Endothelial cell (in vitro differentiated cells): Measurements from ENCODE around the gene CSF1R. TPM values are rescaled to one million over a fixed set of nuclear protein-coding genes. Genes with fewer than 3 reads are reported as not detected.
"Not testable (repeated sequence)": the region's sequence is repeated elsewhere in the genome, so short reads cannot be mapped to it uniquely, and the experiment has no call there.

Experiments used
- DNase-seq: peaks from one replicate; pipeline ENCODE4 v3.0.0; 2021; ENCODE audit warnings: low spot score
- H3K27ac Mint-ChIP-seq: one replicate; pipeline ENCODE4 v1.8.0; 2021; ENCODE audit warnings: mixed read lengths, inconsistent platforms; ENCODE audit not compliant: unreplicated experiment
- H3K27me3 Mint-ChIP-seq: one replicate; pipeline ENCODE4 v1.8.0; 2021; ENCODE audit warnings: mild to moderate bottlenecking, moderate library complexity, mixed read lengths, inconsistent platforms; ENCODE audit not compliant: unreplicated experiment
- H3K36me3 Mint-ChIP-seq: one replicate; pipeline ENCODE4 v1.8.0; 2021; ENCODE audit warnings: mild to moderate bottlenecking, low read depth, mixed read lengths, inconsistent platforms; ENCODE audit not compliant: unreplicated experiment
- H3K4me1 Mint-ChIP-seq: one replicate; pipeline ENCODE4 v1.8.0; 2021; ENCODE audit warnings: mild to moderate bottlenecking, mixed read lengths, inconsistent platforms; ENCODE audit not compliant: unreplicated experiment
- H3K4me3 Mint-ChIP-seq: one replicate; pipeline ENCODE4 v1.8.0; 2021; ENCODE audit warnings: mild to moderate bottlenecking, mixed read lengths, inconsistent platforms; ENCODE audit not compliant: unreplicated experiment
- H3K9me3 Mint-ChIP-seq: one replicate; pipeline ENCODE4 v1.8.0; 2021; ENCODE audit warnings: mixed read lengths, inconsistent platforms; ENCODE audit not compliant: unreplicated experiment
- total RNA-seq: library from RNA; stranded (reverse); fragmentation: NEBNext Ultra II Directional; extraction: Animal tissue kit (Norgen Biotek cat#: 25700); gene quantifications from one replicate; pipeline ENCODE4 v1.2.1, GENCODE V29; 2021; ENCODE audit not compliant: unreplicated experiment
- TF ChIP-seq, protein P1 (sequence below): fragments of 200-600 bp; sonication (generic); IDR thresholded peaks from one replicate; pipeline ENCODE4 v1.5.0; 2021; ENCODE audit warnings: antibody characterized with exemption; ENCODE audit not compliant: unreplicated experiment

Gene CSF1R
- total RNA-seq, 1 donor from 2014 or later: 2.7 TPM

DNA sequence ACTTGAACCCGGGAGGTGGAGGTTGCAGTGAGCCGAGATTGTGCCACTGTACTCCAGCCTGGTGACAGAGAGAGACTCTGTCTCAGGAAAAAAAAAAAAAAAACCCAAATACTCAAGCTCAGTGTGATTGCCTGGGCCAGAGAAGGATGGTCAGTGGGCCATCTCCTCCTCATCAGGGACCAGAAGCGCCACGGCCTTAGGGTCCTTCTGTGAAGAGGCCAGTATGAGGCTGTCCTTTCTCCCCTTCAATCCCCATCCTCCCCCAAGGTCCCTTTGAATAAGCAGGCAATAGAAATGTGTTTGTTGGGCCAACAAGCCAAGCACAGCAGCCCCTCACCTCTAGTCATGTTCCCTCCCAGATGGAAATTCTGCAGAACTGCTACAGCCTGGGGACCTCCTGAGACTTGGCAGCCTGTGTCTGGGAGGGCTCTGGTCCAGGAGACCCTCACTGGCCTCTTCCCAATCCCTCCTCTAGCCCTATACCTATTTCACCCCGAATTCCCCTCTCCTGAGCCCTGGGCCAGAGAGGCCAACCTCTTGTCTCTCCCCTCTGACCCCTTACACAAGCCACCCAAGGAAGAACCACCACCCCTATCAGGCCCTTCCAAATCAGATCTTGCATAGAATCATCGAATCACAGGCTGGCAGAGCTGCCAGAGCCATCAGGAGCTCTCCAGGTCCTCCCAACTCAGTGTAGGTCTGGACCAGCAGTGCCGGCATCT lies 1.0 kb downstream of the CSF1R start:
- Mint-ChIP-seq H3K27me3 (peaks cover 11% of the 10 kb centered on the region), H3K4me3 (no peak overlapping the region), H3K9me3 (no peaks in the 10 kb centered on the region), H3K4me1 (peaks cover 53% of the 10 kb centered on the region), H3K36me3 (peaks cover 5% of the 10 kb centered on the region), H3K27ac (no peak overlapping the region)
- no peak for DNase-seq
- TF ChIP-seq, protein P1, sequence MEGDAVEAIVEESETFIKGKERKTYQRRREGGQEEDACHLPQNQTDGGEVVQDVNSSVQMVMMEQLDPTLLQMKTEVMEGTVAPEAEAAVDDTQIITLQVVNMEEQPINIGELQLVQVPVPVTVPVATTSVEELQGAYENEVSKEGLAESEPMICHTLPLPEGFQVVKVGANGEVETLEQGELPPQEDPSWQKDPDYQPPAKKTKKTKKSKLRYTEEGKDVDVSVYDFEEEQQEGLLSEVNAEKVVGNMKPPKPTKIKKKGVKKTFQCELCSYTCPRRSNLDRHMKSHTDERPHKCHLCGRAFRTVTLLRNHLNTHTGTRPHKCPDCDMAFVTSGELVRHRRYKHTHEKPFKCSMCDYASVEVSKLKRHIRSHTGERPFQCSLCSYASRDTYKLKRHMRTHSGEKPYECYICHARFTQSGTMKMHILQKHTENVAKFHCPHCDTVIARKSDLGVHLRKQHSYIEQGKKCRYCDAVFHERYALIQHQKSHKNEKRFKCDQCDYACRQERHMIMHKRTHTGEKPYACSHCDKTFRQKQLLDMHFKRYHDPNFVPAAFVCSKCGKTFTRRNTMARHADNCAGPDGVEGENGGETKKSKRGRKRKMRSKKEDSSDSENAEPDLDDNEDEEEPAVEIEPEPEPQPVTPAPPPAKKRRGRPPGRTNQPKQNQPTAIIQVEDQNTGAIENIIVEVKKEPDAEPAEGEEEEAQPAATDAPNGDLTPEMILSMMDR: no peak

DNA sequence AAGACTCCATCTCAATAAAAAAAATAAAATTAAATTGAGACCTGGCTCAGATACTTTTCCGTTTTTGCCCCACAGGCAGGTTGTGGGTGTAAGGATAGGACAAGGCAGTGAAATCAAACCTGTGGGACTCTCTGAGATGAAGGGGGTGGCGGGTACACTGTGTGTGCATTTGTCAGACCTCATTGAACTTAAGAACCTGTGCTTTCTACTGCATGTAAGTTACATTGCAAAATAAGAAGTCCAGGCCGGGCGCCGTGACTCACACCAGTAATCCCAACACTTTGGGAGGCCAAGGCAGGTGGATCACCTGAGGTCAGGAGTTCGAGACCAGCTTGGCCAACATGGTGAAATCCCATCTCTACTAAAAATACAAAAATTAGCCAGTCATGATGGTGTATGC lies 1.6 kb downstream of the CSF1R start:
- H3K4me3 Mint-ChIP-seq, H3K27ac Mint-ChIP-seq, H3K9me3 Mint-ChIP-seq, H3K36me3 Mint-ChIP-seq, DNase-seq: not testable (repeated sequence)
- Mint-ChIP-seq H3K4me1 (peaks cover 54% of the 10 kb centered on the region), H3K27me3 (peaks cover 12% of the 10 kb centered on the region)

DNA sequence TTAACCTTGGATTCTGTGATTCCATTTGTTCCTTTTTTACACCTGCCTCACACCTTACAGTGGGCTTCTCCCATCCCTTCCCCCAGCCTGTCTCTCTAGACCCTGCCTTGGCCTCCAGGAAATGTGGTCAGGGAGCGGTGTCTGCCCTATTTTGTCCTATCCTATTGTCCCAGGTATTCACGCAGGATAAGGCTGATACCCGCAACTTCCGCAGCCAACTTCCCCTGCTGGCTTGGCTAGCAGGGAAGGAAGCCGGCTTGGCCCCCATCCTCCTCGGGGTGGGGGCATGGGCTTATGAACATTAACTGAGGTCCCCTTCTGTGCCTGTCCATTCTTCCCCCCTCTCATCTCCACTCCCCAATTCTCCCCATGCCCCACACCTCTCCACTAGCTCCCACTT lies 3.5 kb downstream of the CSF1R start:
- peaks cover 10% of the 10 kb centered on the region for H3K36me3 Mint-ChIP-seq
- H3K9me3 Mint-ChIP-seq: no peaks in the 10 kb centered on the region
- peak overlapping the region; percentile 76 for H3K4me3 Mint-ChIP-seq
- peaks cover 59% of the 10 kb centered on the region for H3K4me1 Mint-ChIP-seq
- TF ChIP-seq, protein P1: no peak
- H3K27me3 Mint-ChIP-seq: peaks cover 20% of the 10 kb centered on the region
- H3K27ac Mint-ChIP-seq: peak overlapping the region; percentile 98
- DNase-seq: peak; percentile 39

DNA sequence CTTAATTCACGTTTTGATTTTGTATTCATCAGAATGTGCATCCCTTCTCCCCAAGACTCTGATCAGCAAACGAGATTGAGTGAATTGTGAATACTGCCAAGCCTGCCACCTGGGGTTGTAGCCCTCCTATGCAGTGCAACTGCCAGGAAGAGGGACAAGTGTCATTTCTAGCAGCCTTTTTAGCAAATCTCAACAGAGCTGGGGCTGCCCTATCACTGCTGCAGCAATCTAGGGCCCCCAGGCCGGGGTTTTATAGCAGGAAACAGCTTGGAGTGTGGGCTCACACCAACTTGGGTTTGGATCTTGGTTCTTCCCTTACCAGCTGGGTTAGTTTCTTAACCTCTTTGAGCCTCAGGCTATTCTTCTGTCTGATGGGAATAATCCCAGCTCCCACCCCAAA lies 4.0 kb downstream of the CSF1R start:
- no peak overlapping the region for H3K4me3 Mint-ChIP-seq
- no peaks in the 10 kb centered on the region for H3K9me3 Mint-ChIP-seq
- TF ChIP-seq, protein P1: no peak
- DNase-seq: no peak
- peak overlapping the region; percentile 98 for H3K27ac Mint-ChIP-seq
- H3K4me1 Mint-ChIP-seq: peaks cover 55% of the 10 kb centered on the region
- H3K27me3 Mint-ChIP-seq: peaks cover 20% of the 10 kb centered on the region
- H3K36me3 Mint-ChIP-seq: peaks cover 10% of the 10 kb centered on the region

DNA sequence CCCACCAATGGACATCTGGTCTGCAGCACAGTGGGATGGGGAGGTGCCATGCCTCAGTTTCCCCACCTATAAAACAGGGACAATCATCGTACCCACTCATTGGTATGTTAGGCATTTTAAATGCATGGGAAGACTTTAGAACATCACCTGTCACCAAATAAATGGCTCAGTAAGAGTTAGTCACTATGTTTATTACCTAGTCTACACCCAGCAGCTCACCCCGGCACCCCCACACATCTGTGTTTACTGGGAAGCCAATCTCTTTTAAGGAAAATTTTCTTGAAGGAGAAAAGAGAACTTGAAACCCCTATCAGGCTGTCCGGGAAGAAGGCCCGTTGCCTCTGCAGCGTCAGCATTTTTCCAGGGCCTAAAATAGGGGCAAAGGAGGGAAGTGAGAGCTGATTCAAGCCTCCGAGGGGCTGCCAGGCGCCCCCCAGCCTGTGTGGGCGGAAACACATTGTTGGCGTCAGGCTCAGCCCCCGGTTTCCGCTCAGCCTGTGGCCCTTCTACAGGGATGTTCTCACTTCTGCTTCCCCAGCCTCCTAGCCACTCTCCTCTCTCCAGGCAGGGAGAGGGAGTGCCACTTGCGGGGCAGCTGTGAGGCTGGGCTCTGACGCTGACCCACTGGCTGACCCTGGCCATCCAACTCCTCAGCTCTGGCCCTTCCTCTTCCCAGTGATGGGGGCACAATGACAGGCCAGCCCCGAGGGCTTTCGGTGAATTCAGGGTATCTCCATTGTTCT lies 4.6 kb downstream of the CSF1R start:
- Mint-ChIP-seq H3K9me3 (no peaks in the 10 kb centered on the region), H3K36me3 (peaks cover 10% of the 10 kb centered on the region), H3K27ac (peak overlapping the region; percentile 98), H3K4me3 (no peak overlapping the region), H3K27me3 (peaks cover 20% of the 10 kb centered on the region), H3K4me1 (peaks cover 49% of the 10 kb centered on the region)
- peak; percentile 27 for DNase-seq
- TF ChIP-seq, protein P1: no peak
